HepG2 (cell line): ENCODE data around the gene BICDL1. TPM values are rescaled to one million over a fixed set of nuclear protein-coding genes. Genes with fewer than 3 reads are reported as not detected.

ENCODE experiments used
- ELF4 ChIP-seq: sonication (generic); formaldehyde crosslinking; IDR thresholded peaks from 2 replicates; pipeline ENCODE4 v1.5.0; 2020; ENCODE audit warnings: missing genetic modification reagents, mild to moderate bottlenecking, moderate library complexity, borderline replicate concordance
- ELK4 ChIP-seq: sonication (generic); formaldehyde crosslinking; IDR thresholded peaks from 2 replicates; pipeline ENCODE4 v1.9.0; 2021; ENCODE audit warnings: missing genetic modification reagents, borderline replicate concordance
- FOXO1 ChIP-seq: sonication (generic); formaldehyde crosslinking; IDR thresholded peaks from 2 replicates; pipeline ENCODE4 v1.4.0; 2020; ENCODE audit warnings: missing genetic modification reagents
- GTF3A ChIP-seq: sonication (generic); formaldehyde crosslinking; conservative IDR thresholded peaks from 2 replicates; pipeline ENCODE4 v1.4.0; 2020; ENCODE audit warnings: mild to moderate bottlenecking, missing genetic modification reagents
- KLF11 ChIP-seq: IDR thresholded peaks from 2 replicates; pipeline ENCODE4 v1.6.1; 2016; ENCODE audit warnings: missing compliant biosample characterization
- NR1H2 ChIP-seq: sonication (generic); formaldehyde crosslinking; IDR thresholded peaks from 2 replicates; pipeline ENCODE4 v1.8.1; 2022; ENCODE audit warnings: low read depth, missing genetic modification reagents, borderline replicate concordance
- RERE ChIP-seq: IDR thresholded peaks from 2 replicates; pipeline ENCODE4 v1.6.1; 2016; ENCODE audit warnings: low read depth, missing genetic modification reagents, missing compliant biosample characterization
- SMAD3 ChIP-seq: sonication (generic); formaldehyde crosslinking; IDR thresholded peaks from 2 replicates; pipeline ENCODE4 v1.4.0; 2020; ENCODE audit warnings: missing genetic modification reagents
- ZC3H4 ChIP-seq: sonication (generic); formaldehyde crosslinking; IDR thresholded peaks from 2 replicates; pipeline ENCODE4 v1.4.0; 2020; ENCODE audit warnings: missing genetic modification reagents, borderline replicate concordance
- ZFP36L1 ChIP-seq: sonication (generic); formaldehyde crosslinking; IDR thresholded peaks from 2 replicates; pipeline ENCODE4 v1.8.0; 2022; ENCODE audit warnings: mild to moderate bottlenecking, missing genetic modification reagents, moderate library complexity
- polyA plus RNA-seq, 8 experiments: library from polyadenylated mRNA; depleted of rRNA in 3 of 8; stranded (reverse) in 7 of 8; unstranded in 1 of 8; fragments of >200 nt; fragmentation: Illumina TruSeq in 4 of 8; extraction: Trizol in 4 of 8; gene quantifications; 2 replicates each; pipeline versions ENCODE4 v1.2.1 to v1.2.3, GENCODE V29; 2011 to 2016; ENCODE audit warnings: low read depth in 4 of 8, missing spikeins in 1 of 8, mixed read lengths in 1 of 8; ENCODE audit not compliant: insufficient read depth in 1 of 8
- total RNA-seq, 5 experiments: library from RNA; depleted of rRNA; stranded (reverse); fragments of >200 nt; fragmentation: Illumina TruSeq; extraction: Trizol; gene quantifications; 2 replicates each; pipeline ENCODE4 v1.2.3, GENCODE V29; 2016; ENCODE audit warnings: low read depth in 1 of 5
- TF ChIP-seq, protein P1 (sequence below), 2 experiments: fragments of 450-650 bp in 1 of 2; sonication (generic) in 1 of 2; formaldehyde crosslinking in 1 of 2; IDR thresholded peaks; 2 replicates each; pipeline versions ENCODE4 v1.6.1 to v1.8.0; 2016 to 2022; ENCODE audit warnings: antibody characterized with exemption in 1 of 2, mild to moderate bottlenecking in 1 of 2, missing genetic modification reagents in 1 of 2

The BICDL1 gene
- total and polyA plus RNA-seq, 2 of the 13 experiments (the other 11 are each of a cell fraction or from before 2014, with no cell fraction given): 3.6 to 9.7 TPM

DNA sequence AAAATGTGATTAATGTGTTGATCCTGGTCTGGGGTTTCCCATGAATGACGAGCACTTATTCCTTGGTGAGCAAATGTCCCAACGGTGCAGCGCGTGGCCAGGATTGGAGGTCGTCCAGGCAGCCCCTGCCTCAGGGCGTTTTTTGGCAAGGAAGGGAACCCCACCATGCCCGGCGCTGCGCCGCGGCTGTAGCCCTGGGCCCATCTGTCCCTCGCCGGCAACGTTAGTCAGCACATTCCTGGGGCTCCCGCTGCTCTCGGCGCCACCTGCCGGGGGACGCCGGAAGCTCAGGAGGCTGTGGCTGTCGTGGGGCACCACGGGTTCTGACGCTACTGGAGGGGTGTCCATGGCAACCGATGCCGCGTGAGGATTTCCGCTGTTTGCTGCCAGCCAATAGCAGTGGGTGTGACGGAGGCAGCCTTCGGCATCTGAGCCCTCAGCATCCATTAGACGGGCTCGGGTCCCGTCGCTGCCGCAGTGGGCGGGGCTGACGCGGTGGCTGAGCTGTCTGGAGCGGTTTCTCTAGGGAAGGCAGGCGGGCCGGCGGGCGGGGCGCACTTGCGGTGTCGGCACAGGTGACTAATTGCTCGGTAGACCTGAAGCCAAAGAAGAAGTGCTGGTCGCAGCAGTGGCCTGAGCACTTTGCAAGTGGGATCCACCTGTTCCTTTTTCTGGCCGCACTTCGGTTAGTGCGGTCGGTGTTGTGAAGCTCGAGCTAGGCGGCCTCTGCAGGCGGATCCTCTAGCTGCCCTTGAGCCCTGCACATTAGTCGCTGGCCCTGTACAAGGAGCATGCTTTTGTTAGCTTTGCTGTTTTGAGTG is 98.0 kb downstream of the BICDL1 start (continued):
- TF ChIP-seq, protein P1, sequence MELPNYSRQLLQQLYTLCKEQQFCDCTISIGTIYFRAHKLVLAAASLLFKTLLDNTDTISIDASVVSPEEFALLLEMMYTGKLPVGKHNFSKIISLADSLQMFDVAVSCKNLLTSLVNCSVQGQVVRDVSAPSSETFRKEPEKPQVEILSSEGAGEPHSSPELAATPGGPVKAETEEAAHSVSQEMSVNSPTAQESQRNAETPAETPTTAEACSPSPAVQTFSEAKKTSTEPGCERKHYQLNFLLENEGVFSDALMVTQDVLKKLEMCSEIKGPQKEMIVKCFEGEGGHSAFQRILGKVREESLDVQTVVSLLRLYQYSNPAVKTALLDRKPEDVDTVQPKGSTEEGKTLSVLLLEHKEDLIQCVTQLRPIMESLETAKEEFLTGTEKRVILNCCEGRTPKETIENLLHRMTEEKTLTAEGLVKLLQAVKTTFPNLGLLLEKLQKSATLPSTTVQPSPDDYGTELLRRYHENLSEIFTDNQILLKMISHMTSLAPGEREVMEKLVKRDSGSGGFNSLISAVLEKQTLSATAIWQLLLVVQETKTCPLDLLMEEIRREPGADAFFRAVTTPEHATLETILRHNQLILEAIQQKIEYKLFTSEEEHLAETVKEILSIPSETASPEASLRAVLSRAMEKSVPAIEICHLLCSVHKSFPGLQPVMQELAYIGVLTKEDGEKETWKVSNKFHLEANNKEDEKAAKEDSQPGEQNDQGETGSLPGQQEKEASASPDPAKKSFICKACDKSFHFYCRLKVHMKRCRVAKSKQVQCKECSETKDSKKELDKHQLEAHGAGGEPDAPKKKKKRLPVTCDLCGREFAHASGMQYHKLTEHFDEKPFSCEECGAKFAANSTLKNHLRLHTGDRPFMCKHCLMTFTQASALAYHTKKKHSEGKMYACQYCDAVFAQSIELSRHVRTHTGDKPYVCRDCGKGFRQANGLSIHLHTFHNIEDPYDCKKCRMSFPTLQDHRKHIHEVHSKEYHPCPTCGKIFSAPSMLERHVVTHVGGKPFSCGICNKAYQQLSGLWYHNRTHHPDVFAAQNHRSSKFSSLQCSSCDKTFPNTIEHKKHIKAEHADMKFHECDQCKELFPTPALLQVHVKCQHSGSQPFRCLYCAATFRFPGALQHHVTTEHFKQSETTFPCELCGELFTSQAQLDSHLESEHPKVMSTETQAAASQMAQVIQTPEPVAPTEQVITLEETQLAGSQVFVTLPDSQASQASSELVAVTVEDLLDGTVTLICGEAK (IDR thresholded peaks at IDR 0.05): no peak
- TF ChIP-seq, protein P1 (CRISPR knock-in tag; IDR thresholded peaks at IDR 0.05): peak; percentile 68
- TF ChIP-seq RERE: no peak
- TF ChIP-seq ELK4 (CRISPR knock-in tag): no peak
- no peak for TF ChIP-seq NR1H2
- no peak for TF ChIP-seq ZFP36L1 (CRISPR knock-in tag)
- peak; percentile 85; the same call in 1 of the 2 replicates for TF ChIP-seq FOXO1
- no peak for TF ChIP-seq GTF3A
- no peak for TF ChIP-seq ELF4 (CRISPR knock-in tag)
- 0 out of 2 replicates have a peak, but pooled peaks have one; percentile 56 for TF ChIP-seq SMAD3 (CRISPR knock-in tag)
- no peak for TF ChIP-seq ZC3H4 (CRISPR knock-in tag)
- TF ChIP-seq KLF11: peak; percentile 73
